Measurements from ENCODE around the gene SPATS1.

SPATS1 gene

GRCh38 chr6:44333273-44333919 is 9.1 kb upstream of the SPATS1 start:
- no peak for TF ChIP-seq NFRKB (IDR thresholded peaks at IDR 0.05)
- TF ChIP-seq BHLHE40 (IDR thresholded peaks at IDR 0.05; ENCODE audit: borderline replicate concordance), result no peak
- TF ChIP-seq, protein P1, sequence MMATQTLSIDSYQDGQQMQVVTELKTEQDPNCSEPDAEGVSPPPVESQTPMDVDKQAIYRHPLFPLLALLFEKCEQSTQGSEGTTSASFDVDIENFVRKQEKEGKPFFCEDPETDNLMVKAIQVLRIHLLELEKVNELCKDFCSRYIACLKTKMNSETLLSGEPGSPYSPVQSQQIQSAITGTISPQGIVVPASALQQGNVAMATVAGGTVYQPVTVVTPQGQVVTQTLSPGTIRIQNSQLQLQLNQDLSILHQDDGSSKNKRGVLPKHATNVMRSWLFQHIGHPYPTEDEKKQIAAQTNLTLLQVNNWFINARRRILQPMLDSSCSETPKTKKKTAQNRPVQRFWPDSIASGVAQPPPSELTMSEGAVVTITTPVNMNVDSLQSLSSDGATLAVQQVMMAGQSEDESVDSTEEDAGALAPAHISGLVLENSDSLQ (IDR thresholded peaks at IDR 0.05), result no peak
- no peak for TF ChIP-seq FOXK2 (IDR thresholded peaks at IDR 0.05)
- no peak for TF ChIP-seq ARNT (IDR thresholded peaks at IDR 0.05)
- no peak for TF ChIP-seq TARDBP (IDR thresholded peaks at IDR 0.05)
- no peak for TF ChIP-seq SP1 (IDR thresholded peaks at IDR 0.05)
- no peak for TF ChIP-seq SUZ12 (IDR thresholded peaks at IDR 0.05)
- TF ChIP-seq CTBP1 (IDR thresholded peaks at IDR 0.05; ENCODE audit: borderline replicate concordance), result no peak
- no peak for TF ChIP-seq ZNF384 (IDR thresholded peaks at IDR 0.05)
- no peak for TF ChIP-seq FOXA1 (IDR thresholded peaks at IDR 0.05)
- TF ChIP-seq L3MBTL2 (conservative IDR thresholded peaks at IDR 0.05), result no peak
- no peak for TF ChIP-seq LEF1 (IDR thresholded peaks at IDR 0.05; ENCODE audit: borderline replicate concordance)
- TF ChIP-seq ELF4 (IDR thresholded peaks at IDR 0.05), result no peak
- no peak for TF ChIP-seq FOXM1 (IDR thresholded peaks at IDR 0.05; ENCODE audit: borderline replicate concordance)
- ChIA-PET CTCF (interaction anchor here (0.7 to 1.1 kb wide), 4 partner anchors 9 to 19 kb away, joined by 3 to 5 read pairs (median 4); partner anchors contain the start of gene SPATS1), POLR2A (interaction anchor here (1.3 kb wide), 1 partner anchor 86 kb away, joined by 3 read pairs; the partner anchor contains the start of gene HSP90AB1)
- no peak for DNase-seq (ENCODE audit: extremely low spot score)

DNA sequence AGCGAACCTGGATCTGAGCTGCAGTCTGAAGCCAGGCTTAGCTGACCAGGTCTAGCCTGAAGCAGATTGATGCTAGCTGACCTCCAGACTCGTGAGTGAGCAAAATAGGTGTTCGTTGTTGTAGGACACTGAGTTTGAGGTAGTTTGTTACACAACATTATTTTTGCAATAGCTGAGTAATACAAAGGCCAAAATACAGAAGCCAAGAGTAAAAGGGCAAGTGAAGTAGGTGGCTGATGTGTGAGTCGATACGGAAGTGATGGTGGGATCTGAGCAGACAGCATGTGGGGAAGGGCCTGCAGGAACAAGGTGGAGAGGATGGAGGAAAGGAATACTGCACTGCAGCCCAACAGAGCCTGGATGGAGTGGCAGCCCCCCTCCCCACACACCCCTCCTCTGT is 8.5 kb upstream of the SPATS1 start:
- TF ChIP-seq ELF4 (IDR thresholded peaks at IDR 0.05) (no peak), FOXA1 (IDR thresholded peaks at IDR 0.05) (no peak), BHLHE40 (IDR thresholded peaks at IDR 0.05; ENCODE audit: borderline replicate concordance) (no peak), LEF1 (IDR thresholded peaks at IDR 0.05; ENCODE audit: borderline replicate concordance) (no peak), TARDBP (IDR thresholded peaks at IDR 0.05) (no peak), NFRKB (IDR thresholded peaks at IDR 0.05) (no peak), FOXK2 (IDR thresholded peaks at IDR 0.05) (no peak), HDGF (IDR thresholded peaks at IDR 0.05; ENCODE audit: borderline replicate concordance) (no peak), L3MBTL2 (conservative IDR thresholded peaks at IDR 0.05) (no peak), SUZ12 (IDR thresholded peaks at IDR 0.05) (no peak), FOXM1 (IDR thresholded peaks at IDR 0.05; ENCODE audit: borderline replicate concordance) (no peak), SP1 (IDR thresholded peaks at IDR 0.05) (no peak), CTBP1 (IDR thresholded peaks at IDR 0.05; ENCODE audit: borderline replicate concordance) (no peak), ARNT (IDR thresholded peaks at IDR 0.05) (no peak), ZNF384 (IDR thresholded peaks at IDR 0.05) (no peak)
- TF ChIP-seq, protein P1 (IDR thresholded peaks at IDR 0.05), result no peak
- ChIA-PET POLR2A (interaction anchor here (1.3 kb wide), 1 partner anchor 87 kb away, joined by 3 read pairs; the partner anchor contains the start of gene HSP90AB1), CTCF (no interaction called here)
- DNase-seq (ENCODE audit: extremely low spot score), result no peak

- no peak for DNase-seq (ENCODE audit: extremely low spot score)
- POLR2A ChIA-PET, result interaction anchor here (0.9 to 1.0 kb wide), 3 partner anchors 52 to 89 kb away, joined by 3 to 4 read pairs (median 4); partner anchors contain the start of genes CDC5L, HSP90AB1 and SLC35B2
- no peak for TF ChIP-seq FOXK2 (IDR thresholded peaks at IDR 0.05)
- no peak for TF ChIP-seq HDGF (IDR thresholded peaks at IDR 0.05; ENCODE audit: borderline replicate concordance)
- no peak for TF ChIP-seq TARDBP (IDR thresholded peaks at IDR 0.05)
- TF ChIP-seq BHLHE40 (IDR thresholded peaks at IDR 0.05; ENCODE audit: borderline replicate concordance), result no peak
- TF ChIP-seq, protein P1 (IDR thresholded peaks at IDR 0.05), result no peak
- TF ChIP-seq ZNF384 (IDR thresholded peaks at IDR 0.05), result no peak
- no peak for TF ChIP-seq CTBP1 (IDR thresholded peaks at IDR 0.05; ENCODE audit: borderline replicate concordance)
- TF ChIP-seq FOXM1 (IDR thresholded peaks at IDR 0.05; ENCODE audit: borderline replicate concordance), result no peak
- TF ChIP-seq ARNT (IDR thresholded peaks at IDR 0.05), result no peak
- no peak for TF ChIP-seq NFRKB (IDR thresholded peaks at IDR 0.05)
- CTCF ChIA-PET, result interaction anchor here (0.6 to 5.7 kb wide), 3 partner anchors 31 to 211 kb away, joined by 3 to 46 read pairs (median 4); no protein-coding TSS in a partner anchor
Measured at GRCh38 chr6:44335631-44336030, 6.8 kb upstream of the SPATS1 start.

DNA sequence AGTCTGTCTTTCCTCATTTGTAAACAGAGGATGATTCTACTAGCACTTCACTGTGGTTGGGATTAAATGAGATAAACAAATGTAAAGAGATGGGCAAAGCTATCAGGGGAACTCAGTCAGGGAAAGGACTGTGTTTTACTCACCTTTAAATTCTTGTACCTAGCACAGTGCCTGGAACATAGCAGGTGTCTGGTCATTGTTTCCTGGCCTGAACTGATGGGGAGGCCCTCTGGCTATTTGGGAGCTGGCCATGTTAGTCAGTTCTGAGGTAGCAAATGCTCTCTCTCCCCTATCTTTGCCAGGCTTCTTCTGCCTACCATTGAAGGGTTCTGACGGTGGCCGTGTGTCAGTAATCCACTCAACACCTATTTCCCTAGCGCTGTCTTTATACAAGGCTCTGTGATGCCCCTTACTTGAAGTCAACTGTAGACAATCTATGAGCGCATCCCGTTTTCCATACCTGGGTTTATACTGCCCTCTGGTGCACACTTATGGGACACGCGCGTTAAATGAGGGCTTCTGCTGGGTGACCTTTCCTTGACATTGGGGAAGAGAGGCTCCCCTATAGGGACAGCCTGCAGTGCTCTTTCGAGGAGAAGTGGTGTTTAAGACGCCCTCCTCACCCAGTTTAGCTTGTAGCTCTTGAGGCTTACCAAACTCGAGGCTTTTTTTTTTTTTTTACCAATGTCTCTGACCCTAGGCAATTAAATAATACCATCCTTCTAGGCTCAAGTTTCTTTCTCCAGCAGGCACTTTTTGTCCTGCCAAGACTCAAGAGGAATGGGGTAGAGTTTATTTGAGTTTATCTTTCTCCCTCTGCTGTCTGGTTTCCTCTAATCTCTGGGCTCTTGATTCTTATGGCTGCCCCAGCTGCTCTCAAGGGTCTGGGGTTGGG is 4.0 kb upstream of the SPATS1 start:
- no peak for TF ChIP-seq ZNF384 (IDR thresholded peaks at IDR 0.05)
- TF ChIP-seq CTBP1 (IDR thresholded peaks at IDR 0.05; ENCODE audit: borderline replicate concordance), result no peak
- no peak for TF ChIP-seq ELF4 (IDR thresholded peaks at IDR 0.05)
- no peak for TF ChIP-seq FOXM1 (IDR thresholded peaks at IDR 0.05; ENCODE audit: borderline replicate concordance)
- TF ChIP-seq TARDBP (IDR thresholded peaks at IDR 0.05), result no peak
- DNase-seq (ENCODE audit: extremely low spot score), result peak; percentile 74
- CTCF ChIA-PET, result interaction anchor here (0.8 to 5.7 kb wide), 6 partner anchors 9 to 82 kb away, joined by 4 to 46 read pairs (median 8); partner anchors contain the start of genes AARS2 and TMEM151B
- POLR2A ChIA-PET, result interaction anchor here (0.5 to 1.7 kb wide), 5 partner anchors 24 to 92 kb away, joined by 3 to 6 read pairs (median 5); partner anchors contain the start of genes AARS2, HSP90AB1 and SLC35B2

DNA sequence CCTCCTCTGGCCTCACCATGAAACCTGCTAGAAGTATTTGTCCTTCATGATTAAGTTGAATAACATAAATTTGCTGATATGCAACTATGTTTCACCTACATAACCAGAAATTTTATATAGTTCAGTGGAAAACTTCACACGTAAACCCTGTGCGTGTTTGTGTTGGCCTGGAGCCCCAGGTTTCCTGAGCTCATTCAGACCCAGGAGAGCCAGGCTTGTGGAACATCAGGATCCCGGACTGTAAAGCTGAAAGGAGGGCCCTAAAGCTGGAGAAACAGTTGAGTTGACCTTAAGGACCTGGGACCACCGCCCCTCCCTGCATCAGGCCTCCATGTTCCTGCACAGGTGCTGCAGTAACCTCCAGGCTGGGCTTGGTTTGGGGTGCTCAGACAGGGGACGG is 3.1 kb upstream of the SPATS1 start:
- DNase-seq (ENCODE audit: extremely low spot score), result no peak
- ChIA-PET CTCF (interaction anchor here (0.9 to 5.7 kb wide), 5 partner anchors 10 to 82 kb away, joined by 4 to 46 read pairs (median 10); partner anchors contain the start of genes AARS2 and TMEM151B), POLR2A (interaction anchor here (1.0 to 1.4 kb wide), 2 partner anchors 27 to 82 kb away, joined by 3 to 5 read pairs; partner anchors contain the start of genes AARS2 and SLC35B2)
- no peak for TF ChIP-seq NFRKB (IDR thresholded peaks at IDR 0.05)
- TF ChIP-seq ARNT (IDR thresholded peaks at IDR 0.05), result no peak
- TF ChIP-seq SP1 (IDR thresholded peaks at IDR 0.05), result no peak
- TF ChIP-seq SUZ12 (IDR thresholded peaks at IDR 0.05), result no peak
- TF ChIP-seq ELF4 (IDR thresholded peaks at IDR 0.05), result no peak
- TF ChIP-seq LEF1 (IDR thresholded peaks at IDR 0.05; ENCODE audit: borderline replicate concordance), result no peak
- TF ChIP-seq CTBP1 (IDR thresholded peaks at IDR 0.05; ENCODE audit: borderline replicate concordance), result no peak
- no peak for TF ChIP-seq ZNF384 (IDR thresholded peaks at IDR 0.05)
- no peak for TF ChIP-seq TARDBP (IDR thresholded peaks at IDR 0.05)
- no peak for TF ChIP-seq FOXA1 (IDR thresholded peaks at IDR 0.05)
- TF ChIP-seq, protein P1 (IDR thresholded peaks at IDR 0.05), result no peak
- no peak for TF ChIP-seq FOXM1 (IDR thresholded peaks at IDR 0.05; ENCODE audit: borderline replicate concordance)
